Measurements from ENCODE around the gene SHB.

GRCh38 chr9:38039090-38039906 is 29.7 kb downstream of the SHB start:
- TF ChIP-seq CTCF (IDR thresholded peaks at IDR 0.05) = no peak
- TF ChIP-seq POLR2A (IDR thresholded peaks at IDR 0.05) = no peak
